GM12878 (cell line): ENCODE results near the gene AVPR1B.

Experiments used
- ELK1 ChIP-seq: IDR thresholded peaks from 2 replicates; pipeline ENCODE4 v1.6.1; 2012; ENCODE audit warnings: low read depth, low read length, improper control_type of control experiment
- HDAC6 ChIP-seq: fragments of 200-600 bp; sonication (generic); IDR thresholded peaks from one replicate; pipeline ENCODE4 v1.8.0; 2017; ENCODE audit warnings: antibody characterized with exemption; ENCODE audit not compliant: unreplicated experiment
- HDGF ChIP-seq: fragments of 450-650 bp; IDR thresholded peaks from 2 replicates; pipeline ENCODE4 v1.6.1; 2016; ENCODE audit warnings: antibody characterized with exemption
- JUND ChIP-seq: IDR thresholded peaks from 2 replicates; pipeline ENCODE4 v1.6.1; 2012; ENCODE audit warnings: low read depth, mild to moderate bottlenecking, low read length, improper control_type of control experiment, moderate library complexity
- NBN ChIP-seq: fragments of 450-650 bp; IDR thresholded peaks from 2 replicates; pipeline ENCODE4 v1.6.1; 2016
- RUNX3 ChIP-seq: IDR thresholded peaks from 2 replicates; pipeline ENCODE4 v1.6.1; 2012; ENCODE audit warnings: low read length, inconsistent platforms
- SMAD1 ChIP-seq: fragments of 450-650 bp; IDR thresholded peaks from 2 replicates; pipeline ENCODE4 v1.6.1; 2018; ENCODE audit warnings: mild to moderate bottlenecking, low read depth; ENCODE audit not compliant: partially characterized antibody
- TF ChIP-seq, protein P1 (sequence below), 3 experiments: IDR thresholded peaks in 2 of 3; conservative IDR thresholded peaks in 1 of 3; 2 replicates each; pipeline ENCODE4 v1.5.1; 2011; ENCODE audit warnings: low read depth in 3 of 3, low read length in 3 of 3, mild to moderate bottlenecking in 3 of 3, control low read depth in 2 of 3, moderate library complexity in 2 of 3, inconsistent platforms in 1 of 3, mixed read lengths in 1 of 3; ENCODE audit not compliant: control insufficient read depth in 2 of 3, insufficient read depth in 1 of 3; ENCODE audit errors: extremely low read depth in 1 of 3

DNA sequence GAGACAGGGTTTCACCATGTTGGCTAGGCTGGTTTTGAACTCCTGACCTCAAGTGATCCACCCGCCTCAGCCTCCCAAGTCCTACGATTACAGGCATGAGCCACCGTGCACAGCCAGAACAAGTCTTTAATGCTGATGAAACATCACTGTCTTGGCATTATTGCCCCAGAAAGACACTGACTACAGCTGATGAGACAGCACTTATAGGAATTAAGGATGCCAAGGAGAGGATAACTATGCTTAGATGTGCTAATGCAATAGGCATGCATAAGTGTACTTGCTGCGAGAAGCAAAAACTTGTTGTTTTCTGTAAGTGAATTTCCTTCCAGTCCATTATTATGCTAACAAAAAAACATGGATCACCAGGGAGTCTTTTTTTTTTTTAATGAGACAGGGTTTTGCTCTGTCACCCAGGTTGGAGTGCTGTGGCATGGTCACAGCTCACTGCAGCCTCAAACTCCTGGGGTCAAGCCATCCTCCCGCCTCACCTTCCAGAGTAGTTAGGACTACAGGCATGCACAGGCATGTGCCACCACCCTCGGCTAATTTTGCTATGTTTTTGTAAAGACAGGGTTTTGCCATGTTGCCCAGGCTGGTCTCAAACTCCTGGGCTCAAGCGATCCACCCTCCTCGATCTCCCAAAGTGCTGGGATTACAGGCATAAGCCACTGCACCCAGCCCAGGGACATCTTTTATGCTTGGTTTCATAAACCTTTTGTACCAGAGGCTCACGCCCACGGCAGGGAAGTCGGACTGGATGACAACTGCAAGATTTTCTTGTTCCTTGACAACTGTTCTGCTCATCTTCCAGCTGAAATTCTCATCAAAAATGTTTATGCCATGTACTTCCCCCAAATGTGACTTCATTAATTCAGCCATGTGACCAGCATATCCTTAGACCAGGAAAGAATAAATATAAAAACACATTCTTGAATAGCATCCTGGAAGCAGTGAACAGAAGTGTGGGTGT is 41.1 kb downstream of the AVPR1B start:
- TF ChIP-seq NBN (no peak), SMAD1 (no peak), JUND (no peak), HDGF (no peak), HDAC6 (no peak), RUNX3 (no peak), ELK1 (no peak)
- TF ChIP-seq, protein P1, sequence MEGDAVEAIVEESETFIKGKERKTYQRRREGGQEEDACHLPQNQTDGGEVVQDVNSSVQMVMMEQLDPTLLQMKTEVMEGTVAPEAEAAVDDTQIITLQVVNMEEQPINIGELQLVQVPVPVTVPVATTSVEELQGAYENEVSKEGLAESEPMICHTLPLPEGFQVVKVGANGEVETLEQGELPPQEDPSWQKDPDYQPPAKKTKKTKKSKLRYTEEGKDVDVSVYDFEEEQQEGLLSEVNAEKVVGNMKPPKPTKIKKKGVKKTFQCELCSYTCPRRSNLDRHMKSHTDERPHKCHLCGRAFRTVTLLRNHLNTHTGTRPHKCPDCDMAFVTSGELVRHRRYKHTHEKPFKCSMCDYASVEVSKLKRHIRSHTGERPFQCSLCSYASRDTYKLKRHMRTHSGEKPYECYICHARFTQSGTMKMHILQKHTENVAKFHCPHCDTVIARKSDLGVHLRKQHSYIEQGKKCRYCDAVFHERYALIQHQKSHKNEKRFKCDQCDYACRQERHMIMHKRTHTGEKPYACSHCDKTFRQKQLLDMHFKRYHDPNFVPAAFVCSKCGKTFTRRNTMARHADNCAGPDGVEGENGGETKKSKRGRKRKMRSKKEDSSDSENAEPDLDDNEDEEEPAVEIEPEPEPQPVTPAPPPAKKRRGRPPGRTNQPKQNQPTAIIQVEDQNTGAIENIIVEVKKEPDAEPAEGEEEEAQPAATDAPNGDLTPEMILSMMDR (IDR thresholded peaks at IDR 0.05 in 2 of 3, conservative IDR thresholded peaks at IDR 0.05 in 1 of 3; ENCODE audit: control insufficient read depth in 2 of 3, extremely low read depth in 1 of 3, insufficient read depth in 1 of 3, low read depth in 3 of 3, low read length in 3 of 3), result no peak
